Measurements from ENCODE around the gene MED26.

MED26 gene

DNA sequence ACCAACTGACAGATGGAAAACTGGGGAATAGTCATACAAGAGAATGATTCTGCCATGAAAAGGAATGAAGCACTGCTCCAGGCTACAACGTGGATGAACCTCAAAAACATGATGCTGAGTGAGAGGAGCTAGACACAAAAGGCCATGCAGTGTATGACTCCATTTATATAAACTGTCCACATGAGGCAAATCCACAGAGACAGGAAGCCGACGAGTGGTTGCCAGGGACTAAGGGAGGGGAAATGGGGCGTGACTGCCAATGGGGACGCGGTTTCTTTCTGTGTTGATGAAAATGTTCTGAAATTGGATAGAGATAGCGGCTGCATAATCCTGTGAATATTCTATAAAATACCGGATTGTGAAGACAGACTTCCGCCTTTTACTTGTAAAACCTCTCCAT, 21.7 kb upstream of the MED26 start:
- no peak for DNase-seq (ENCODE audit: low spot score)

GRCh38 chr19:16645140-16645539, 17.1 kb upstream of the MED26 start:
- DNase-seq (ENCODE audit: low spot score) = no peak

DNA sequence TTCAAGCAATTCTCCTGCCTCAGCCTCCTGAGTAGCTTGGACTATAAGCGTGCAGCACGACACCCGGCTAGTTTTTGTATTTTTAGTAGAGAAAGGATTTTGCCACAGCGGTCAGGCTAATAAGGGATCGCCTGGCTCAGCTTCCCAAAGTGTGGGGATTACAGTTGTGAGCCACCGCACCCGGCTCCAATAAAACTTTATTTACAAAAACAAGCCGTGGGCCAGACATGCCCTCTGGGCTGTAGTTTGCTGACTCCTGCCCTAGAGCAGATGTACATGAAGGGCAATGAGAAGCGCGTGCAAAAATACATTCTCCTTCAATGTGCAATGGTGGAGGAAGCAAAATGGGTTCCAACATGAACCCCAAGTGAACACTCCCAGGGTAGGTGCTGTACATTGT, 13.7 kb upstream of the MED26 start:
- DNase-seq (ENCODE audit: low spot score) = no peak

GRCh38 chr19:16640951-16641350, 12.9 kb upstream of the MED26 start:
- DNase-seq (ENCODE audit: low spot score) = no peak

DNA sequence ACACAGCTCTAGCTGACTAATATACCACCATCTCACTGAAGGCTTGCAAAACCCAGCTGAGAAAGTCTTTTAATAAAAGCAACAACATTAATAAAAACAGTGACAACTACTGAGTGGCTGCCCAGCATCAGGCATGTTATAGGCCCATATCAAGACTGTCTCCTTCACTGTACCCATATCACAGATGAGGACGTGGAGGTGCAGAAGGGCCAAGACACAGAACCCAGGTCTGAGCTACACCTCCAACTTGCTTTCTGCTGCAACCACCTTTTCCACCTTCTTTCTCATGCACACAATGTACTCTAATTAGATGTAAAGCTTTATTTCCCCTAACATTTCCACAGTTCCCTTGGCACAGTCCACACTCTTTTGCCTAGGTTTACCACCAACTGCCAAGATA, 10.7 kb upstream of the MED26 start:
- no peak for DNase-seq (ENCODE audit: low spot score)

DNA sequence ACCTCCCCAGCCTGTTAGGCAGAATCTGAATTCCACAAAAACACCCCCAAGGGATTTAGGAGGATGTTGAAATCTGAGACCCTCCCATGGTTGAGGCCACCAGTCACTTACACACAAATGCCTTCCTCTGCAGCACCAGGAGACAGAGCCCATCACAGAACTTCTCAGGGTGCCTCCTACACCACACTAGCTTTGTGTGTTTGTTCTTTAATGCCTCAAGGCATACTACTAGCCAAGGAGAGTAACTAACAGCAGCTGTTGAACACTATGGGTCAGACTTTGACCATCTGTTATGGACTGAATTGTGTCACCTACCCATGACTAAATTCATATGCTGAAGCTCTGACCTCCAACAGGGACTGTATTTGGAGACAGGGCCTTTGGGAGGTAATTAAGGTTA, 9.5 kb upstream of the MED26 start:
- no peak for DNase-seq (ENCODE audit: low spot score)

DNA sequence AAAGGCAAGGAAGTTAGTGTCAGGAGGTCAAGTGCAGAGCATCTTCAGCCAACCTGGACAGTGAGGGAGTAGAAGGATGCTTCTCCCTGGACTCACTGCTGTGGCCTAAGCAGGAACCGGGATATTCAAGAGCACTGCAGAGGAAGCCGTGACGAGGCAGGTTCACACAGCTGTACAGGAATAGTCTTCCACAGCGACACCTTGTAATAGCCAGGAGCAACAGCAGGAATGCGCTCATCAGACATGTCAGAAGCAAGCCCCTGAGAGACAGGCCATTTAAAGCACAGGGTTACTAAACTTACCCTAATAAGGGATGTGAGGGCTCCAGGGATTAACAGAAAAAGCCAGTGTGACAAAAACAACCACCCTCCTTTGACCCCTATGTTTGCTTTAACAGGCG, 3.5 kb upstream of the MED26 start:
- DNase-seq (ENCODE audit: low spot score) = no peak

GRCh38 chr19:16628984-16629691, 1.1 kb upstream of the MED26 start:
- peak; percentile 39 for DNase-seq (ENCODE audit: low spot score)

- DNase-seq (ENCODE audit: low spot score) = no peak
Observed at GRCh38 chr19:16627928-16628182, 149 bp downstream of the MED26 start.

GRCh38 chr19:16627193-16627927, 644 bp downstream of the MED26 start:
- DNase-seq (ENCODE audit: low spot score) = no peak

- no peak for DNase-seq (ENCODE audit: low spot score)
Observed at GRCh38 chr19:16626796-16627192, 1.2 kb downstream of the MED26 start.

DNA sequence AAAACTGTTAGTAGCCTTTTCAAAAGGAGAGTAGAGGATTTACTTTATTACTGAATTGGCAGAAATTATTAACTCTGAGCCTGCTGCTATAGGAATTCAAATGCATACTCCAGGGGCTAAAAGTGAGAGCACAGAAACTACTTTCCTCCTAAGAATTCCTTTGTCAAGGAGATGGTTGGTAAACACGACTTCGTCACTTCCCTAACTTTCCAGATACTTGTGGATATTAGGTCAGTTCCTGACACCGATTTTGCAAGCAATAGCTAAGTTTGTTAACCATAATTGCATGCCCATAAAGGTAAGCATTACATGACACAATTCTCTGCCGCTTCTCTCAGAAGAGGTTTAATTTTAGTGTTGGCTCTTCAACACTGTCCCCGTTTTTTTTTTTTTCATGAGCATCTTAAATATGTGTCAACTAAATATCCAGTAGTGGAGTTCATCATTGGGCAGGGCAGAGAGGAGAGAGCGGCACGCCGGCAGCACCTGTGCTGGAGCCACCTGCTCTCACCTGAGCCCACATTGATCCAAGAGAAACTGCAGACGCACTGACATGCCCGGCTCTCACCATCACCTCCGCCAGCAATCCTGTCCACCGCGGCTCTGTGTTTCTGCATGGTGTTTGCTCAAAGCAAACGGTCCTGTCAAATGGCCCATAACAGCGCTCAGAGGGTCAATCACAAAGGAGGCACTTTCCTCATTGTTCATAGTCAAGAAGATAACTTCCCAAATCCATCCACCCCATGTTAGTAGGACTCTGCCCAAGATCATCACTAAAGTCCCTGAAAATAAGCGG, 2.6 kb downstream of the MED26 start:
- no peak for DNase-seq (ENCODE audit: low spot score)

DNA sequence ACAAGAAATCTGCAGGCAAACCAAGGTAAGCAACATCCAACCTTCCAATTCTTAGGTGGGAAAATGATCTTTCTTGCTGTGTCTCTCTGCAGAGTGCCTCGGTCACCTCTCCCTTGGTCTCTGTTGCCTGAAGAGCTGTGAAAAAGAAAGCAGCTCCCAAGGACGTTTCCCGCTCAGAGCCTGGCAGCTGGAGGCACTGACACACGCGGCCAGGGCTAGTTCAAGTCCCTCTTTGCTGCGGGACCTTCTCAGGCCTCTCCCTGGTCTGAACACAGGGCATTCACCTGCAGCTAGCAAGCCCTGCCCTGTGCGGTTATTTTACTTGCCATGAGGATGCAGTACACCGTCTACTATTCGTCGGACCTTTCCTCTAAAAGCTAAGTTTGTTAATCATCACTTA, 3.8 kb downstream of the MED26 start:
- DNase-seq (ENCODE audit: low spot score) = no peak

- no peak for DNase-seq (ENCODE audit: low spot score)
Observed at GRCh38 chr19:16623576-16623975, 4.4 kb downstream of the MED26 start.

DNA sequence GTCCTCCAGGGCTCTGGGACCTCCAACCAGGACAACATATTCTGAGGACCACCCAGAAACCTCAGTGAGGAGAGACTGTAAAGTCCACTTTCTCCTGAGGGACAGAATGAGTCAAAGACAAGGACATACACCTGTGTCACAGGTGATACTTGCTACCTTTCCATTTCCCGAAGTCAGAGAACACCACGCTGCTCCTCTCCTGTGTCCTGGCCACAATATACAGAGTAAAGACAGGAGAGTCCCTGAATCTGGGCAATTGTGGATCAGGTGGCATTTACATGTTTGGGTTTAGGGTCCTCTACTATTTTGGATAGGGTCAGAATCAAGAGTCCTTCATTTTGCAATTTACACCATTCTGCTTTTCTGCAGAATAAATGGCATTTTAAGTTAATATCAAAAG, 4.9 kb downstream of the MED26 start:
- DNase-seq (ENCODE audit: low spot score) = no peak

GRCh38 chr19:16621165-16621800, 6.7 kb downstream of the MED26 start:
- DNase-seq (ENCODE audit: low spot score) = no peak

DNA sequence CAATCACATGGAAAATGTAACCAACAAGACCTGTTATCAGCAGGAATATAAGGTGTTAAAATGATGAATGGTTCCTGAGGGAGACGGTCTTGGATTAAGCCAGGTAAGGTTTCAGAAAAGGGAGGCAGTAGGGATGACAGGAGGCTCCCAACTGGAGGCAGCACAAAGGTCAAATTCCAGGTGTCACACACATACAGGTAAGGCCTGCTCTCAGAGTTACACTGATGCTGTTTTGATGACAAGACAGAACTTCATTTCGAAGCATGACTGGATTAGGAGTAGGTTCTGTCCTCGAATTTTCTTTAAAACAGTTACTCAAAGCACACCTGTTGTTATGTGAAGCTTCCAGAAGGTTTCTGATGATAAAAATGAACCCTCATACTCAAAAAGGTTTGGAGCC, 7.4 kb downstream of the MED26 start:
- DNase-seq (ENCODE audit: low spot score) = no peak

GRCh38 chr19:16620018-16620417, 8.0 kb downstream of the MED26 start:
- no peak for DNase-seq (ENCODE audit: low spot score)

GRCh38 chr19:16619457-16619856, 8.5 kb downstream of the MED26 start:
- DNase-seq (ENCODE audit: low spot score) = no peak

GRCh38 chr19:16618248-16618647, 9.8 kb downstream of the MED26 start:
- DNase-seq (ENCODE audit: low spot score) = no peak

GRCh38 chr19:16615808-16616207, 12.2 kb downstream of the MED26 start:
- no peak for DNase-seq (ENCODE audit: low spot score)

- DNase-seq (ENCODE audit: low spot score) = no peak
Observed at GRCh38 chr19:16614941-16615340, 13.1 kb downstream of the MED26 start.

GRCh38 chr19:16613841-16614240, 14.2 kb downstream of the MED26 start:
- DNase-seq (ENCODE audit: low spot score) = no peak

All from CD4-positive, alpha-beta T cell treated with Interleukin-6 at 100 ng/mL for 8 hours (primary cell).